ENCODE measurements around the gene CDH3. TPM values are rescaled to one million over a fixed set of nuclear protein-coding genes. Genes with fewer than 3 reads are reported as not detected.

Gene CDH3
- total RNA-seq, 1 donor = 2.2 TPM

DNA sequence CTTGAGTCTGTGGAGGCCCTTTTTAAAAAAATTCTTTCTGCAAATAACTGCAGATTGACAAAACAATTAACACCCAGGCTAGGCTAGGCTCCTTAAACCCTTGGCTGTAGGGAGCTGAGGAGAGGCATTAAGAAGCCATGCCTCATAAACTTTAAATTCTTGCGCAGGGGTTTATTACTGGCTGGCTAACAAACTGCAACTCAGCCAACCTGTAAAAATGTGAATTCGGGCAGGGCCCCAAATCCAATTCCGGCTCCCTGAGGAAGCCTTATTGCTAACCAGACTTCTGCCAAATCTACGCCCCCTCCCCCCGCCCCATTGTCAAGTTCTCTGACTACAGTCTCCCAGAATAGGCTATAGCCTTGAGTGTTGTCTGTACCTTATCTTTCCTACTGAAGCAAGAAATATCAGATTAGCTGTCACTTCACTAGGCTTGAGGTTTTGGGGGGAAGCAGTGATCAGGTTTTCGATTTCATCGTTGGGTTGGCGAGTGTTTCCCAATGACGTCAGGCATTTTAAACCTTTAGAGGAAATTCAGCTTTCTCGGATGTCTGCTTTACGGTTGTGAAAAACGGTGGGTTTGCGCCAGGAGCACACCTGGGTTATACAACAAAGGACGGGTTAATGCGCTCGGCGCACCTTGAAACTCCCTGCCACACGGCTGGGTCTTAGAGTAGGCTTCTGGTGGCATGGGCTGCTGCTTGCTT is 2.0 kb downstream of the CDH3 start:
- DNase-seq (ENCODE audit: low read depth) = no peak
- H3K4me3 ChIP-seq (ENCODE audit: low read depth, low read length) = no peak overlapping the region
- TF ChIP-seq, protein P1, sequence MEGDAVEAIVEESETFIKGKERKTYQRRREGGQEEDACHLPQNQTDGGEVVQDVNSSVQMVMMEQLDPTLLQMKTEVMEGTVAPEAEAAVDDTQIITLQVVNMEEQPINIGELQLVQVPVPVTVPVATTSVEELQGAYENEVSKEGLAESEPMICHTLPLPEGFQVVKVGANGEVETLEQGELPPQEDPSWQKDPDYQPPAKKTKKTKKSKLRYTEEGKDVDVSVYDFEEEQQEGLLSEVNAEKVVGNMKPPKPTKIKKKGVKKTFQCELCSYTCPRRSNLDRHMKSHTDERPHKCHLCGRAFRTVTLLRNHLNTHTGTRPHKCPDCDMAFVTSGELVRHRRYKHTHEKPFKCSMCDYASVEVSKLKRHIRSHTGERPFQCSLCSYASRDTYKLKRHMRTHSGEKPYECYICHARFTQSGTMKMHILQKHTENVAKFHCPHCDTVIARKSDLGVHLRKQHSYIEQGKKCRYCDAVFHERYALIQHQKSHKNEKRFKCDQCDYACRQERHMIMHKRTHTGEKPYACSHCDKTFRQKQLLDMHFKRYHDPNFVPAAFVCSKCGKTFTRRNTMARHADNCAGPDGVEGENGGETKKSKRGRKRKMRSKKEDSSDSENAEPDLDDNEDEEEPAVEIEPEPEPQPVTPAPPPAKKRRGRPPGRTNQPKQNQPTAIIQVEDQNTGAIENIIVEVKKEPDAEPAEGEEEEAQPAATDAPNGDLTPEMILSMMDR (IDR thresholded peaks at IDR 0.05; ENCODE audit: insufficient read depth, low read depth, low read length) = no peak

GRCh38 chr16:68651136-68651535 is 6.0 kb downstream of the CDH3 start:
- no peak for DNase-seq (ENCODE audit: low read depth)
- no peak overlapping the region for H3K4me3 ChIP-seq (ENCODE audit: low read depth, low read length)
- TF ChIP-seq, protein P1 (IDR thresholded peaks at IDR 0.05; ENCODE audit: insufficient read depth, low read depth, low read length) = no peak

DNA sequence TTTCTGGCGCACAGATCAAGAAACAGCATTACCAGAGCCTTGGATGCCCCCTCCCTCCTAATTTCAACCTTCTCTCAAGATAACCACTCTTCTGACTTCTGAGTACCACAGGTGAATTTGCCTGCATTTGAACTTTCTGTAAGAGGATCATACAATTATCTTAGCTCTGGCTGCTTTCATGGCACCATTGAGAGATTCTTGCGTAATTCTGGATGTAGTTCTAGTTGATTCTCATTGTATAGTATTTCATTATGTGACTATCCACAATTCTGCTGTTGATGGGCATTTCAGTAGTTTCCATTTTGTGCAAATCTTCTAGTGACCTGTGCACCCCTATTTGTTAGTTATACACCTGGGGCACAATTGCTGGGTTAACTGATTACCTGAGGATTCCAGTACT is 7.5 kb downstream of the CDH3 start:
- H3K4me3 ChIP-seq (ENCODE audit: low read depth, low read length) = no peak overlapping the region
- DNase-seq (ENCODE audit: low read depth) = no peak
- TF ChIP-seq, protein P1 (IDR thresholded peaks at IDR 0.05; ENCODE audit: insufficient read depth, low read depth, low read length) = no peak

DNA sequence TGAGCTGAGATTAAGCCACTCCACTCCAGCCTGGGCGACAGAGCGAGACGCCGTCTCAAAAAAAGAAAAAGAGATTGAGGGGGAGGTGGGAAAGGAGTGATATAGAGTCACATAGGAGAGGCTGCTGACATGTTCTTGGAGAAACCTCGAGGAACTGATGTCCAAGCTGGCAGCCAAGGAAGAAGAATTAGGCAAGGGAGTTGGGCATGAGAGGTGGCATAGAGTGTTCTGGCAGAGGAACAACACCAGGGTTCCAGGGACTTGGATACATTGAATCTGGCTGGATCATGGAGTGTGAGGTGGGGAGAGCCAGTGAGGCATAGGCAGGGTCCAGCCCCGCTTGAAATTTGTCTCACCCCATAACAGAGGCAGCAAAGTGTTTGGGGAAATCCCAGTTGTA is 10.7 kb downstream of the CDH3 start:
- no peak overlapping the region for H3K4me3 ChIP-seq (ENCODE audit: low read depth, low read length)
- TF ChIP-seq, protein P1 (IDR thresholded peaks at IDR 0.05; ENCODE audit: insufficient read depth, low read depth, low read length) = no peak
- no peak for DNase-seq (ENCODE audit: low read depth)

DNA sequence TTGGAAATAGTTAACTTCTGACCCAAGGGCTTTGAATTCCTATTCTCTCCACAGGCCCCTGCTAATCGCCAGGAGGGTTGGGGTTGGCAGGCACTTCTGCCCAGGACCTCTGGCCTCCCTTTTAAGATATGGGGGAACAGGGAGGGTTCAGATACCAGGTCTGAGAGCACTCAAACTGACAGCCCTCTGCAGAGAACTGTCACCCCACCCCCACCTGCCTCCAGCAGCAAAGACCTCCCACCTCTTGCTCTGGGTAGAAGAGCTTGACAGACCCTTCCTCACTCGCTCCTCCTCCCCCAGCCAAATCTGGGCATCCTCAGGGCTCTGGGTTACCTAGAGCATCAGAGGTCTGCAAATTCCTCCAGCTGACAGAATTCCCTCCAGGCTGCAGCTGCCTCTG is 11.6 kb downstream of the CDH3 start:
- H3K4me3 ChIP-seq (ENCODE audit: low read depth, low read length) = no peak overlapping the region
- TF ChIP-seq, protein P1 (IDR thresholded peaks at IDR 0.05; ENCODE audit: insufficient read depth, low read depth, low read length) = no peak
- DNase-seq (ENCODE audit: low read depth) = no peak

GRCh38 chr16:68658341-68658973 is 13.3 kb downstream of the CDH3 start:
- peak; percentile 44 for DNase-seq (ENCODE audit: low read depth)
- H3K4me3 ChIP-seq (ENCODE audit: low read depth, low read length) = no peak overlapping the region
- TF ChIP-seq, protein P1 (IDR thresholded peaks at IDR 0.05; ENCODE audit: insufficient read depth, low read depth, low read length) = no peak

All from fibroblast of villous mesenchyme (primary cell).